ENCODE data around the gene TGM5.
A peak's percentile ranks its signal among the peaks of the same experiment; 100 is the strongest.
"Not testable (repeated sequence)": the region's sequence is repeated elsewhere in the genome, so short reads cannot be mapped to it uniquely, and the experiment has no call there.

The TGM5 gene

GRCh38 chr15:43212951-43213350, 53.8 kb downstream of the TGM5 start:
- DNase-seq: no peak

GRCh38 chr15:43212299-43212698, 54.4 kb downstream of the TGM5 start:
- no peak for DNase-seq

GRCh38 chr15:43211224-43211735, 55.4 kb downstream of the TGM5 start:
- no peak for DNase-seq

GRCh38 chr15:43210807-43211206, 55.9 kb downstream of the TGM5 start:
- no peak for DNase-seq

DNA sequence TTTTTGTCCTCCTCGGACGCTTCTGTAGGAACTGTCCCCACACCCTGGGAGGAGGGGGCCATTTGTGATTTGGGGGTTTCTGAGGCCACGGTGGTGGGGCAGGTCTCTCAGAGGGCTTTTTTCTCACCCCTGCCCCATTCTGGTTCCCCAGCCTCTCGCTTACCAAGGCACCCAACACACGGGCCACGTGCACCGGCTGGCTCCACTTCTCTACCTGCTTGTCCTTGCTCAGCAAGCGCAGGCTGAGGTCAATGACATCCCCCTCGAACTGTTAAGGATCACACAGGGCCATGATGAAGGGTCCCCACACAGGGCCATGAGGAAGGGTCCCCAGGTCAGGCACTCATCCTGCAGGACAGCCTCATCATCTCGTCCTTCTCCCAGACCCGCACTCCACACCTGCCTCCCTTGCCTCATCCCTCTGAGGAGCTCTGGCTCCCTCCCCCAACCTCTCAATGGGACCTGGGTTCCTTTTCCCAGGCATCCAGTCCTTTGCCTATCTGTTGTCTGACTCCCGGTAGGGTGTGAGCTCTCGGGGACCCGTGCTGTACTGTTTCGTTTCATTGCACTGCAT, 56.5 kb downstream of the TGM5 start:
- DNase-seq: no peak

GRCh38 chr15:43209059-43209824, 57.5 kb downstream of the TGM5 start:
- no peak for DNase-seq

DNA sequence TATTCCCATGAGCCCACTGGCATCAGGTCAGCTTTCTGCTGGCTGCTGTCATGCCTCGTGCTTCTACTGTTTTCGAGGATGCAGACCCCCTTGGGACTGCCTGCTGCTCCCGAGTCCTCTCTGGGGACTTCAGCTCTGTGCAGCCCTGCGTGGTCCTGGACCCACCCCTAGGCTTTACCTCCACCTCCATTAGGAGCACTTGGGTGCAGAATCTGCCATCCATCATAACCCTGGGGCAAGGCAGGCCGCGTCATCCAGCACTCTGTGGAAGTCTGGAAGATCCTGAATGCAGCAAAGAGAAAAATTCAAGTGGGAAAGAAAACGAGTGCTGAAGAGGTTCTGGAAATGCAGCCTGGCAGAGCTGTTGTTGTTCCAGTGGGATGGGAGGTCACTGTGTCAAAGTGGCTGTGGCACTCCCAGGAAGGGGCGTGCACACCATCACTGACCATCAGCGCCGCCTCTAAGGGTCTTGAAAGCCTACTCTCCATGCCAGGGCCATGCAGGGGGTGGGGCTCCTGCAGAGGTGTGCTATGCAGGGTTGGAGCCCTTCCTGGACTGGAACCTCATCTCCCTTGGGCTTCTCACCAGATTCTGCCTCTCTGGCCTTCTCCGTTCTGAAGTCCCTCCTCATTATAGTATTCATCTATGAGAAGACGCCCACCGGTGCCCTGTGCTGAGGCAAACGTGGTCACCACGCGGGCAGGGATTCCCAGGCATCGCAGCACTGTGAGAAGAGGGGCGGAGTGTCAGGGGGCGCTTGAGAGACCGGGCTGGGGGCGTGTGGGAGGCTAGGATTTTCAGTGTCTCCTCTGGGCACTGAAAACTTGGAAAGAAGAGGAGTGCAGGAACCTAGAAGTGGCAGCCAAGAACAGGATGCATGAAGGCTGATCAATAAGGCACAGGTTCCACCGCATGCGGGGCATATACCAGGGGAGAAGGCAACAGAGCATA, 58.4 kb downstream of the TGM5 start:
- DNase-seq: no peak

DNA sequence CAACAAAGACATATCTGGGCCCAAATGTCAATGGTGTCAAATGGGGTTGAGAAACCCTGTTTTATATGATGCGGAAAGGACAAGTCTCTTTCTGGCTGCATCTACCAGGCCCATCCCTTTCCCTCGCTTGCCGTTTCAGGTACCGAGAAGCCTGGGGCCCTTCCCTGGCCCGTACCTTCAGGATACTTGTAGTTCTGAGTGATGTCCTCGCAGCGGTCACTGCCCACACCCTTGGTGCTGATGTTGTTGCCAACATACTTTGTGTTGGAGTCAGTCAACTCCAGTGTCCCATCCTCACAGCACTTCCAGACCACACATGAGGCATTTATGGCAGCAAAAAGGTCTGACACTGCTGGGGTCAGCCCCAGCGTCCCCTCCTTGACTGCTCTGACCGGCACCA, 59.7 kb downstream of the TGM5 start:
- DNase-seq: no peak

- no peak for DNase-seq
Observed at GRCh38 chr15:43206054-43206453, 60.7 kb downstream of the TGM5 start.

GRCh38 chr15:43204016-43204901, 62.5 kb downstream of the TGM5 start:
- no peak for DNase-seq

- no peak for DNase-seq
Observed at GRCh38 chr15:43199945-43200488, 66.7 kb downstream of the TGM5 start.

DNA sequence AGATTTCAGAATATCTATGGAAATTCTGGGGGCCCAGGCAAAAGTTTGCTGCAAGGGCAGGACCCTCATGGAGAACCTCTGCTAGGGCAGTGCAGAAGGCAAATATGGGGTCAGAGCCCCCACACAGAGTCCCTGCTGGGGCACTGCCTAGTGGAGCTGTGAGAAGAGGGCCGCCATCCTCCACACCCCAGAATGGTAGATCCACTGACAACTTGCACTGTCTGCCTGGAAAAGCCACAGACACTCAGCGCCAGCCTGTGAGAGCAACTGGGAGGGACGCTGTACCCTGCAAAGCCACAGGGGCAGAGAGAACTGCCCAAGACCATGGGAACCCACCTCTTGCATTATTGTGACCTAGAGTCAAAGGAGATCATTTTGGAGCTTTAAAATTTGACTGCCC, 67.7 kb downstream of the TGM5 start:
- no peak for DNase-seq

- not testable (repeated sequence) for DNase-seq
Observed at GRCh38 chr15:43198556-43198955, 68.2 kb downstream of the TGM5 start.

DNA sequence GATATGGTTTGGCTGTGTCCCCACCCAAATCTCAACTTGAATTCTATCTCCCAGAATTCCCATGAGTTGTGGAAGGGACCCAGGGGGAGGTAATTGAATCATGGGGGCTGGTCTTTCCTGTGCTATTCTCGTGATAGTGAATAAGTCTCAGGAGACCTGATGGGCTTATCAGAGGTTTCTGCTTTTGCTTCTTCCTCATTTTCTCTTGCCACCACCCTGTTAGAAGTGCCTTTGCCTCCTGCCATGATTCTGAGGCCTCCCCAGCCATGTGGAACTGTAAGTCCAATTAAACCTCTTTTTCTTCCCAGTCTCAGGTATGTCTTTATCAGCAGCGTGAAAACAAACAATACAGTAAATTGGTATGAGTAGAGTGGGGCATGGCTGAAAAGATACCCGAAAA, 69.0 kb downstream of the TGM5 start:
- not testable (repeated sequence) for DNase-seq

GRCh38 chr15:43196760-43197548, 69.8 kb downstream of the TGM5 start:
- DNase-seq: no peak

DNA sequence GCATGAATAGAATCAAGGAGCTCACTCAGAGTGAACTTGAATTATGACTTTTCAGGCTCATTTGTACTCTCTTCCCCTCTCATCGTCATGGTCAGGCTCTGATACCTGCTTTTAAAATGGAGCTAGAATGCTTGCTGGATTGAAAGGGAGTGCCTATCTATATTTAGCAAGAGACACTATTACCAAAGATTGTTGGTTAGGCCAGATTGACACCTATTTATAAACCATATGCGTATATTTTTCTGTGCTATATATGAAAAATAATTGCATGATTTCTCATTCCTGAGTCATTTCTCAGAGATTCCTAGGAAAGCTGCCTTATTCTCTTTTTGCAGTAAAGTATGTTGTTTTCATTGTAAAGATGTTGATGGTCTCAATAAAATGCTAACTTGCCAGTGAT, 71.9 kb downstream of the TGM5 start:
- DNase-seq: no peak

GRCh38 chr15:43193710-43194109, 73.0 kb downstream of the TGM5 start:
- DNase-seq: no peak

GRCh38 chr15:43190178-43190577, 76.5 kb downstream of the TGM5 start:
- no peak for DNase-seq

DNA sequence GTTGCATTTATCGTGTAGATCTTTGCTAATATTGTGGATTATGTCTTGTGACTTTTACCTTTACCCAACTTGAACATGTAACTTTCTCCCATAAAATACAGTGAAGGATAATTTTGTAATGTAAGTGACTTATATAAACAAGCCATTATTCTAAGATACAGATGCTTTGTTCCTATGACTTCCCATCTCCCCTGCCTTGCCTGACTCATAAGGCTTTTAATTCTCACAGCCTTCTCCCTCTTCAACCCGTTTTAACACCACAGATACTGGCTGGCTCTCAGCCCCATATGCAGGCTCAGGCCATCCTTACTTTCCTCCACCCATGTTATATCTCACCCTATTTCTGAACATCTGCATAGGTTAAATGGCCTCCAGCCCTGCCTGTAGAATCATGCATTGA, 77.4 kb downstream of the TGM5 start:
- no peak for DNase-seq

DNA sequence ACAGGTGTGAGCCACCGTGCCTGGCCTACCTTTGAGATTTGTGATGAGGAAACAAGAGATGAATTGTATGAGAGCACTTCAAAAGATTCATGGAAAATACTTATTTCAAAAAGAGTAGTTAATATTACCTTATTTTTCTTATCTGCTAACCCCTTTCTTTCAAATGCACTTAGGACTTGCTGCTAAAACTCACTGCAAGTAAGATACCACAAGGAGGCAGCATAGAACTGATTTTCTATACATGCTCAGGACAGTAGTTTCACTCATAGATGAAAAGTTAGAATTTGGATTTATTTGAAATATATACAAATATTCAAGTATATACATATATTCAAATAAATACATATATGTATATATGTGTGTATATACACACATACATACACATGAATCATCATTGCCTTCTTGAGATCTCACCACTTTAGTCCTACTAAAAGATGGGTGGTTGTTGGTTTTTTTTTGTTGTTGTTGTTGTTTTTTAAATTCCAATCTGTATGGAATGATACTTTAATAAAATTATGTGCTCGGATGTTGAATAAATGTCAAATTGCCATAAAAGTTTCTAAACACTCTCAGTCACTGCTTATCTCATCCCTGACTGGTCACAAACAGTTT, 79.1 kb downstream of the TGM5 start:
- peak; percentile 53 for DNase-seq

GRCh38 chr15:43186003-43186353, 80.8 kb downstream of the TGM5 start:
- no peak for DNase-seq
